ENCODE results near the gene METTL4.

The METTL4 gene

DNA sequence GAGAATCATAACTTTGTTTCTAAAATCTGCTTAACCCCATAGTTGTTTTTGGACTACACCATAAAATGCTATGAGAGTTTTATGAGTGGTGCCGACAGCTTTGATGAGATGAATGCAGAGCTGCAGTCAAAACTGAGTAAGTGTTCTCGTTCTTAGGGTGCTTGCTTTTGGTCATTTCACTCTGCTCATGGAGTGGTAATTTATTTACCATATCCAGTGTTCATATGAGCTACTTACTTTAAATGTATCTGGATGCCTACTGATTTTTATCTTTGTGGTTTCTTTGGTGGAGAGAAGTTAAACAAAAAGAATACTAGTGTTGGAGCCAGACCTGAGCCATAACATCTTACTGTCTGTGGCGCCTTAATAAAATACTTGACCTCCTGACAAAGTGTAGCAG lies 16.5 kb upstream of the METTL4 start:
- DNase-seq (ENCODE audit: extremely low spot score) = no peak
- no peak for TF ChIP-seq HDGF (IDR thresholded peaks at IDR 0.05; ENCODE audit: borderline replicate concordance)
- no peak for TF ChIP-seq SUZ12 (IDR thresholded peaks at IDR 0.05)
- TF ChIP-seq FOXK2 (IDR thresholded peaks at IDR 0.05) = no peak
- TF ChIP-seq L3MBTL2 (conservative IDR thresholded peaks at IDR 0.05) = no peak
- TF ChIP-seq LEF1 (IDR thresholded peaks at IDR 0.05; ENCODE audit: borderline replicate concordance) = no peak
- no peak for TF ChIP-seq CTBP1 (IDR thresholded peaks at IDR 0.05; ENCODE audit: borderline replicate concordance)
- no peak for TF ChIP-seq ZNF384 (IDR thresholded peaks at IDR 0.05)
- TF ChIP-seq BHLHE40 (IDR thresholded peaks at IDR 0.05; ENCODE audit: borderline replicate concordance) = no peak
- TF ChIP-seq, protein P1, sequence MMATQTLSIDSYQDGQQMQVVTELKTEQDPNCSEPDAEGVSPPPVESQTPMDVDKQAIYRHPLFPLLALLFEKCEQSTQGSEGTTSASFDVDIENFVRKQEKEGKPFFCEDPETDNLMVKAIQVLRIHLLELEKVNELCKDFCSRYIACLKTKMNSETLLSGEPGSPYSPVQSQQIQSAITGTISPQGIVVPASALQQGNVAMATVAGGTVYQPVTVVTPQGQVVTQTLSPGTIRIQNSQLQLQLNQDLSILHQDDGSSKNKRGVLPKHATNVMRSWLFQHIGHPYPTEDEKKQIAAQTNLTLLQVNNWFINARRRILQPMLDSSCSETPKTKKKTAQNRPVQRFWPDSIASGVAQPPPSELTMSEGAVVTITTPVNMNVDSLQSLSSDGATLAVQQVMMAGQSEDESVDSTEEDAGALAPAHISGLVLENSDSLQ (IDR thresholded peaks at IDR 0.05) = no peak
- no peak for TF ChIP-seq ARNT (IDR thresholded peaks at IDR 0.05)
- TF ChIP-seq TARDBP (IDR thresholded peaks at IDR 0.05) = no peak
- TF ChIP-seq NFRKB (IDR thresholded peaks at IDR 0.05) = no peak
- TF ChIP-seq FOXM1 (IDR thresholded peaks at IDR 0.05; ENCODE audit: borderline replicate concordance) = no peak
- TF ChIP-seq FOXA1 (IDR thresholded peaks at IDR 0.05) = no peak
- TF ChIP-seq ELF4 (IDR thresholded peaks at IDR 0.05) = no peak
- no peak for TF ChIP-seq SP1 (IDR thresholded peaks at IDR 0.05)
- CTCF ChIA-PET = no interaction called here
- POLR2A ChIA-PET = no interaction called here

DNA sequence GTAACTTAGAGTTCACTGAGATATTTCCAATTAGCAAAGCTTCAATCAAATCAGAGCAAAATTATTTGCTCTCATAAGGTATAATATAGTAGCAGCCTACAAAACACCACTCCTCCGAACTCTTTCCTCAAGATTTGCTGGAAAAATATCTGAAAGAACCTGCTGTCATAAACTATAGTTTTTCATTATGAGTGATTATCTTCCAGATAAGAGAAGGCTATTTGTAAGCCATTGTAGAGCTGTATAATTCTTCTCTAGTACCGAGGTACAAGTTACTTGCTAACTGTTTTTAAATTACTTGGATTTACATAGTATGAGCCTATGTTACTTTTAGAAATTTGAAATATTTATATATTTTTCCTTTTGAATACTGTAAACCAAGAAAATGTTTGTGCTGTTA lies 2.1 kb upstream of the METTL4 start:
- POLR2A ChIA-PET = interaction anchor here (1.7 kb wide), 1 partner anchor 82 kb away, joined by 6 read pairs; the partner anchor contains the start of gene SMCHD1
- CTCF ChIA-PET = no interaction called here
- no peak for TF ChIP-seq HDGF (IDR thresholded peaks at IDR 0.05; ENCODE audit: borderline replicate concordance)
- TF ChIP-seq L3MBTL2 (conservative IDR thresholded peaks at IDR 0.05) = no peak
- no peak for TF ChIP-seq ELF4 (IDR thresholded peaks at IDR 0.05)
- no peak for TF ChIP-seq SP1 (IDR thresholded peaks at IDR 0.05)
- TF ChIP-seq LEF1 (IDR thresholded peaks at IDR 0.05; ENCODE audit: borderline replicate concordance) = no peak
- TF ChIP-seq FOXK2 (IDR thresholded peaks at IDR 0.05) = no peak
- TF ChIP-seq SUZ12 (IDR thresholded peaks at IDR 0.05) = no peak
- no peak for TF ChIP-seq CTBP1 (IDR thresholded peaks at IDR 0.05; ENCODE audit: borderline replicate concordance)
- no peak for TF ChIP-seq FOXA1 (IDR thresholded peaks at IDR 0.05)
- TF ChIP-seq, protein P1 (IDR thresholded peaks at IDR 0.05) = no peak
- no peak for TF ChIP-seq BHLHE40 (IDR thresholded peaks at IDR 0.05; ENCODE audit: borderline replicate concordance)
- no peak for TF ChIP-seq ZNF384 (IDR thresholded peaks at IDR 0.05)
- no peak for TF ChIP-seq NFRKB (IDR thresholded peaks at IDR 0.05)
- TF ChIP-seq FOXM1 (IDR thresholded peaks at IDR 0.05; ENCODE audit: borderline replicate concordance) = no peak
- TF ChIP-seq ARNT (IDR thresholded peaks at IDR 0.05) = no peak
- no peak for TF ChIP-seq TARDBP (IDR thresholded peaks at IDR 0.05)
- DNase-seq (ENCODE audit: extremely low spot score) = no peak

DNA sequence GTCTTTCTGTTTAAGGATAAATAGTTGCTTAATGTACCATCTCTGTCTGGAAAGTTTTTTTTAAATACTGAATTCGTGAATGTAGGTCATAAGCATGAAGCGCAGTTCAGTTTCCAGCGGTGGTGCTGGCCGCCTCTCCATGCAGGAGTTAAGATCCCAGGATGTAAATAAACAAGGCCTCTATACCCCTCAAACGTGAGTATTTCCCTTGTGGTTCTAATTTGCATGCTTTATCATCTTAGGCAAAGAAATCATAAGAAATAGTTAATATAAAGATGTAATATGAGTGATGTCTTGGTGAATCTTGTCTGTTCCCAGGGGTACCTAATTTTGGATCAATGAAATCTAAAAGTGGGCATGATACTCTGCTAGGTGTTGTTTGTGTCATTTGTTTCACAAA lies 1.6 kb upstream of the METTL4 start:
- DNase-seq (ENCODE audit: extremely low spot score) = no peak
- TF ChIP-seq SP1 (IDR thresholded peaks at IDR 0.05) (no peak), L3MBTL2 (conservative IDR thresholded peaks at IDR 0.05) (no peak), FOXM1 (IDR thresholded peaks at IDR 0.05; ENCODE audit: borderline replicate concordance) (no peak), BHLHE40 (IDR thresholded peaks at IDR 0.05; ENCODE audit: borderline replicate concordance) (no peak), ZNF384 (IDR thresholded peaks at IDR 0.05) (no peak), NFRKB (IDR thresholded peaks at IDR 0.05) (no peak), LEF1 (IDR thresholded peaks at IDR 0.05; ENCODE audit: borderline replicate concordance) (no peak), FOXA1 (IDR thresholded peaks at IDR 0.05) (no peak), CTBP1 (IDR thresholded peaks at IDR 0.05; ENCODE audit: borderline replicate concordance) (no peak), FOXK2 (IDR thresholded peaks at IDR 0.05) (no peak), HDGF (IDR thresholded peaks at IDR 0.05; ENCODE audit: borderline replicate concordance) (no peak), ELF4 (IDR thresholded peaks at IDR 0.05) (no peak), ARNT (IDR thresholded peaks at IDR 0.05) (no peak), SUZ12 (IDR thresholded peaks at IDR 0.05) (no peak), TARDBP (IDR thresholded peaks at IDR 0.05) (no peak)
- TF ChIP-seq, protein P1 (IDR thresholded peaks at IDR 0.05) = no peak
- ChIA-PET CTCF (no interaction called here), POLR2A (interaction anchor here (1.7 kb wide), 1 partner anchor 83 kb away, joined by 6 read pairs; the partner anchor contains the start of gene SMCHD1)

DNA sequence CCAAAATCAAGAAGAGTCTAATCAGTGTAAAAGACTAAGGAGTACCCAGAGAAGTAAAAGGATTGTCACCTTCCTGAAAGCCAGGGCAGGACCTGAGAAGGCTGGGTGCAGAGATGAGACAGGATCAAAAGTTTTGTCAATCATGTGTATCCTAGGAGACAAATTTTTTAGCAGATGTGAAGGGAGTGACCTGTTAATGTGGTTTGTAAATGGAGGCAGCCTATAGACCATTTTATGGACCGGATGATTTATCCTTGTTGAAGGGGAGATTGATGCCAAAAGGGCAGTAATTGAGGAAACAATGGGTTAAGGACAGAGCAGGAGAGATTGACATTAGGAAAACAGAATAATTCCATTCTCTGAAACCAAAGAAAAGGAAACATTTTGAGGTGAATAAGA lies 865 bp upstream of the METTL4 start:
- TF ChIP-seq ZNF384 (IDR thresholded peaks at IDR 0.05) = no peak
- TF ChIP-seq, protein P1 (IDR thresholded peaks at IDR 0.05) = peak; percentile 56; the same call in 1 of the 2 replicates
- no peak for TF ChIP-seq FOXM1 (IDR thresholded peaks at IDR 0.05; ENCODE audit: borderline replicate concordance)
- TF ChIP-seq HDGF (IDR thresholded peaks at IDR 0.05; ENCODE audit: borderline replicate concordance) = no peak
- TF ChIP-seq NFRKB (IDR thresholded peaks at IDR 0.05) = no peak
- no peak for TF ChIP-seq FOXK2 (IDR thresholded peaks at IDR 0.05)
- TF ChIP-seq CTBP1 (IDR thresholded peaks at IDR 0.05; ENCODE audit: borderline replicate concordance) = no peak
- no peak for TF ChIP-seq FOXA1 (IDR thresholded peaks at IDR 0.05)
- no peak for TF ChIP-seq TARDBP (IDR thresholded peaks at IDR 0.05)
- POLR2A ChIA-PET = interaction anchor here (1.2 to 1.7 kb wide), 2 partner anchors 14 to 83 kb away, joined by 3 to 6 read pairs; partner anchors contain the start of gene SMCHD1
- CTCF ChIA-PET = no interaction called here
- no peak for DNase-seq (ENCODE audit: extremely low spot score)

DNA sequence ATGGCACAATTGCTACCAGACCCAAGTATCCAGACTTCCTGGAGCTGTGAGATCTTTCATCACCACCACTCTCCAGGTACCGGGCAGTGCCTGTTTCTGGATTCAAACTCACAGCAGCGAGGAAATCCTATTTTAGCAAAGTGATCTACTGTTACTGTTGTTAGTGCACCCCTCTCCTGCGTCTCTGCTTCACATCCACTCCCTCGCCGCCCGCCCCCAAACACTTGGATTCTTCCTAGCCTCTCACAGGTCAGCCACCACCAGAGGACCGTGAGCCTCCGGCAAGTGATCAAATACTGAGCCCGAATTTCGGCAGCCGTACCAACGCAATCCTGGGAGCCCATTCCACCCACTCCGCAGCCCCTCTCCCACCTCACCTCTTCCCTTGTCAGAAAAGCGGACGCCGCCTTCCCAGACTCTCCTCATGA lies 519 bp downstream of the METTL4 start:
- ChIA-PET POLR2A (interaction anchor here (0.8 to 1.3 kb wide), 2 partner anchors 20 to 86 kb away, joined by 4 read pairs; no protein-coding TSS in a partner anchor), CTCF (no interaction called here)
- DNase-seq (ENCODE audit: extremely low spot score) = peak; percentile 53
- TF ChIP-seq FOXA1 (IDR thresholded peaks at IDR 0.05) = no peak
- no peak for TF ChIP-seq SP1 (IDR thresholded peaks at IDR 0.05)
- no peak for TF ChIP-seq TARDBP (IDR thresholded peaks at IDR 0.05)
- no peak for TF ChIP-seq FOXM1 (IDR thresholded peaks at IDR 0.05; ENCODE audit: borderline replicate concordance)
- no peak for TF ChIP-seq CTBP1 (IDR thresholded peaks at IDR 0.05; ENCODE audit: borderline replicate concordance)
- no peak for TF ChIP-seq LEF1 (IDR thresholded peaks at IDR 0.05; ENCODE audit: borderline replicate concordance)
- no peak for TF ChIP-seq BHLHE40 (IDR thresholded peaks at IDR 0.05; ENCODE audit: borderline replicate concordance)
- no peak for TF ChIP-seq FOXK2 (IDR thresholded peaks at IDR 0.05)
